ENCODE results near the gene DNA2. TPM values are rescaled to one million over a fixed set of nuclear protein-coding genes. Genes with fewer than 3 reads are reported as not detected.

Gene DNA2
- total and polyA plus RNA-seq, 2 of the 13 experiments (the other 11 are each of a cell fraction or from before 2014, with no cell fraction given): 4.8 to 27.3 TPM

GRCh38 chr10:68471586-68472408 lies at the start of gene DNA2 (continued):
- TF ChIP-seq TRAFD1 (CRISPR knock-in tag; IDR thresholded peaks at IDR 0.05; ENCODE audit: borderline replicate concordance) (no peak), ZNF350 (CRISPR knock-in tag; IDR thresholded peaks at IDR 0.05; ENCODE audit: borderline replicate concordance, low read depth) (peak; percentile 80; the same call in 1 of the 2 replicates), TMF1 (CRISPR knock-in tag; IDR thresholded peaks at IDR 0.05; ENCODE audit: low read depth) (no peak), PREB (CRISPR knock-in tag; IDR thresholded peaks at IDR 0.05) (no peak), FOXP1 (IDR thresholded peaks at IDR 0.05) (no peak), FOXP1 (CRISPR knock-in tag; IDR thresholded peaks at IDR 0.05) (no peak), KLF9 (CRISPR knock-in tag; IDR thresholded peaks at IDR 0.05; ENCODE audit: low read depth) (peak; percentile 83; the same call in 1 of the 2 replicates), ELF3 (CRISPR knock-in tag; IDR thresholded peaks at IDR 0.05) (0 out of 2 replicates have a peak, but pooled peaks have one; percentile 39), ZNF256 (CRISPR knock-in tag; conservative IDR thresholded peaks at IDR 0.05) (0 out of 2 replicates have a peak, but pooled peaks have one; percentile 83), TOE1 (CRISPR knock-in tag; IDR thresholded peaks at IDR 0.05) (no peak), ZFAT (CRISPR knock-in tag; conservative IDR thresholded peaks at IDR 0.05) (no peak), FOXC1 (CRISPR knock-in tag; IDR thresholded peaks at IDR 0.05; ENCODE audit: borderline replicate concordance) (peak; percentile 48; the same call in 1 of the 2 replicates), TCF7 (IDR thresholded peaks at IDR 0.05; ENCODE audit: low read depth) (no peak), ZFP62 (CRISPR knock-in tag; IDR thresholded peaks at IDR 0.05) (no peak), MTERF4 (CRISPR knock-in tag; IDR thresholded peaks at IDR 0.05) (no peak), CSRNP2 (CRISPR knock-in tag; conservative IDR thresholded peaks at IDR 0.05; ENCODE audit: low read depth) (no peak), SP2 (CRISPR knock-in tag; IDR thresholded peaks at IDR 0.05) (peak; percentile 51; the same call in 1 of the 2 replicates), SNAPC2 (CRISPR knock-in tag; IDR thresholded peaks at IDR 0.05) (no peak), ZNF446 (CRISPR knock-in tag; IDR thresholded peaks at IDR 0.05) (no peak), DMAP1 (CRISPR knock-in tag; IDR thresholded peaks at IDR 0.05) (peak; percentile 87), MLLT10 (CRISPR knock-in tag; IDR thresholded peaks at IDR 0.05) (no peak), RBM22 (optimal IDR thresholded peaks at IDR 0.05; ENCODE audit: low read length) (no peak), ETV6 (CRISPR knock-in tag; conservative IDR thresholded peaks at IDR 0.05) (0 out of 2 replicates have a peak, but pooled peaks have one; percentile 41), ZBTB7B (CRISPR knock-in tag; IDR thresholded peaks at IDR 0.05) (peak; percentile 28; the same call in 1 of the 2 replicates), CREB1 (IDR thresholded peaks at IDR 0.05) (no peak), CREB1 (CRISPR knock-in tag; IDR thresholded peaks at IDR 0.05) (no peak), MIER3 (CRISPR knock-in tag; IDR thresholded peaks at IDR 0.05; ENCODE audit: borderline replicate concordance) (no peak), HOXA9 (CRISPR knock-in tag; IDR thresholded peaks at IDR 0.05; ENCODE audit: borderline replicate concordance) (0 out of 2 replicates have a peak, but pooled peaks have one; percentile 63)

Measured in HepG2 (cell line).